Measurements from ENCODE around the gene TAF4. TPM values are rescaled to one million over a fixed set of nuclear protein-coding genes. Genes with fewer than 3 reads are reported as not detected.

The TAF4 gene
- total and polyA plus RNA-seq, 2 of the 13 experiments (the other 11 are each of a cell fraction or from before 2014, with no cell fraction given), result 5.9 to 12.0 TPM

DNA sequence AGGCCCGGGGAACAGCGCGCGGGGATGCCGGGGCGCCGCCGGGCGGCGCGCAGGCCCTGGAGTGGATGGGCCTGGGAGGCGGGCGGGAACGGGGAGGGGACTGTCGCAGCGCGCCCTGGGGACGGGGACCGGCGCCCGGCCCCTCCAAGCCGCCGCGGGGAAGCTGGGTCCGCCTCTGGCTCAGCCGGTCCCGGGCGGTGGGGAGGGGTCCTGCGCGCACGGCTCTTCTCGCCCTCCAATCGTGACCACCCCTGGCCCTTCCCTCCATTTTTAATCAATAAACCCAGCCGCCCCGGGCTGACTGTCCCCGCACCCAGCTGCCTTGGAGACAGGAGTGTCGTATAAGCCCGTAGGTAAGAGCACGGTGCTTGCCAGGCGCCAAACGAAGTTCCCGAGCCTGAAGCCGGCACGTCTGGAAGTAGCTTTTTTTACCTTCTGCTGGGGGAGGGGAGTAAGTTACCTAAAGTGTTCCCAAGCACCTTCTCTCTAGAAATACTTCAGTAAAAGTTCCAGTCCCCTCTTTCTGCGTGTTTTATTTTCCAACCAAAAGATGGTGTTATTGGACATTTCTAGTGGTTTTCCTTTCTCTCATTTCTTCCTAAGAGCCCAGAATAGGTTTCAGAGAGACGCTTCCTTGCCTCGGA is 780 bp upstream of the TAF4 start:
- ATAC-seq, result peak; percentile 60
- POLR2A ChIA-PET, result interaction anchor here (0.7 to 6.2 kb wide), 32 partner anchors 21 to 887 kb away, joined by 3 to 260 read pairs (median 5); partner anchors contain the start of genes LAMA5, LSM14B, MTG2 and PSMA7
- in situ Hi-C loops (cut with HindIII; ENCODE audit: extremely low pct_ligation_motif_present, low pct_unique_long_range_greater_than_20kb) (loop anchor here (5.0 kb wide), 1 partner anchor 56 kb away; the partner anchor contains the start of gene LSM14B), intact Hi-C loops (cut with micrococcal nuclease; ENCODE audit: unreplicated experiment) (loop anchor here (5.0 kb wide), 1 partner anchor 71 kb away; no protein-coding TSS in a partner anchor)
- Histone ChIP-seq H3K4me2 (ENCODE audit: low read depth, low read length) (peak overlapping the region; percentile 92), H3K27ac (ENCODE audit: extremely low read length, insufficient read depth, low read length) (peak overlapping the region; percentile 84), H3K9me3 (ENCODE audit: low read length) (no peaks in the 10 kb centered on the region), H3K36me3 (replicated peaks in 1 of 2; ENCODE audit: control insufficient read depth in 1 of 2, insufficient read depth in 2 of 2, low read length in 2 of 2) (peaks cover 0 to 12% of the 10 kb centered on the region in 2 experiments; a peak in 3 of 5 replicates), H3K4me1 (ENCODE audit: insufficient read depth, low read length) (peaks cover 59% of the 10 kb centered on the region), H2AFZ (ENCODE audit: low read length) (no peak overlapping the region), H3K27me3 (ENCODE audit: control insufficient read depth in 1 of 2, insufficient read depth in 2 of 2, low read length in 2 of 2) (no peaks in the 10 kb centered on the region), H4K20me1 (ENCODE audit: insufficient read depth, low read length) (peaks cover 30% of the 10 kb centered on the region), H3K79me2 (ENCODE audit: insufficient read depth, low read length) (peaks cover 31% of the 10 kb centered on the region), H3K4me3 (replicated peaks in 1 of 3; ENCODE audit: insufficient read depth in 1 of 3, low read depth in 2 of 3, low read length in 3 of 3) (peak overlapping the region; percentile 60 to 81 (median 65)), H3K9ac (ENCODE audit: insufficient read depth, low read depth, low read length) (peak overlapping the region; percentile 88)
- CTCF ChIA-PET (ENCODE audit: low intra/inter-chr PET ratio, low total read pairs), result interaction anchor here (1.4 kb wide), 1 partner anchor 71 kb away, joined by 3 read pairs; no protein-coding TSS in a partner anchor
- TSS peak; percentile 86 for BruUV-seq (replicated peaks)
- WGBS (ENCODE audit: low lambda C conversion rate), result 1% methylated on average over 20 of the region's 47 CpGs
- no peak for FAIRE-seq
- DNase-seq (ENCODE audit: low spot score), result peak; percentile 73
- TF ChIP-seq, protein P1, sequence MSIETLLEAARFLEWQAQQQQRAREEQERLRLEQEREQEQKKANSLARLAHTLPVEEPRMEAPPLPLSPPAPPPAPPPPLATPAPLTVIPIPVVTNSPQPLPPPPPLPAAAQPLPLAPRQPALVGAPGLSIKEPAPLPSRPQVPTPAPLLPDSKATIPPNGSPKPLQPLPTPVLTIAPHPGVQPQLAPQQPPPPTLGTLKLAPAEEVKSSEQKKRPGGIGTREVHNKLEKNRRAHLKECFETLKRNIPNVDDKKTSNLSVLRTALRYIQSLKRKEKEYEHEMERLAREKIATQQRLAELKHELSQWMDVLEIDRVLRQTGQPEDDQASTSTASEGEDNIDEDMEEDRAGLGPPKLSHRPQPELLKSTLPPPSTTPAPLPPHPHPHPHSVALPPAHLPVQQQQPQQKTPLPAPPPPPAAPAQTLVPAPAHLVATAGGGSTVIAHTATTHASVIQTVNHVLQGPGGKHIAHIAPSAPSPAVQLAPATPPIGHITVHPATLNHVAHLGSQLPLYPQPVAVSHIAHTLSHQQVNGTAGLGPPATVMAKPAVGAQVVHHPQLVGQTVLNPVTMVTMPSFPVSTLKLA (IDR thresholded peaks at IDR 0.05), result no peak
- 0 out of 2 replicates have a peak, but pooled peaks have one; percentile 42 for TF ChIP-seq KLF15 (CRISPR knock-in tag; IDR thresholded peaks at IDR 0.05; ENCODE audit: borderline replicate concordance)
- no peak for TF ChIP-seq NFIB (CRISPR knock-in tag; IDR thresholded peaks at IDR 0.05; ENCODE audit: borderline replicate concordance)
- TF ChIP-seq ZNF766 (CRISPR knock-in tag; IDR thresholded peaks at IDR 0.05; ENCODE audit: borderline replicate concordance), result no peak
- TF ChIP-seq, protein P2, sequence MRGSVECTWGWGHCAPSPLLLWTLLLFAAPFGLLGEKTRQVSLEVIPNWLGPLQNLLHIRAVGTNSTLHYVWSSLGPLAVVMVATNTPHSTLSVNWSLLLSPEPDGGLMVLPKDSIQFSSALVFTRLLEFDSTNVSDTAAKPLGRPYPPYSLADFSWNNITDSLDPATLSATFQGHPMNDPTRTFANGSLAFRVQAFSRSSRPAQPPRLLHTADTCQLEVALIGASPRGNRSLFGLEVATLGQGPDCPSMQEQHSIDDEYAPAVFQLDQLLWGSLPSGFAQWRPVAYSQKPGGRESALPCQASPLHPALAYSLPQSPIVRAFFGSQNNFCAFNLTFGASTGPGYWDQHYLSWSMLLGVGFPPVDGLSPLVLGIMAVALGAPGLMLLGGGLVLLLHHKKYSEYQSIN (CRISPR knock-in tag; IDR thresholded peaks at IDR 0.05; ENCODE audit: borderline replicate concordance), result no peak
- TF ChIP-seq, protein P3, sequence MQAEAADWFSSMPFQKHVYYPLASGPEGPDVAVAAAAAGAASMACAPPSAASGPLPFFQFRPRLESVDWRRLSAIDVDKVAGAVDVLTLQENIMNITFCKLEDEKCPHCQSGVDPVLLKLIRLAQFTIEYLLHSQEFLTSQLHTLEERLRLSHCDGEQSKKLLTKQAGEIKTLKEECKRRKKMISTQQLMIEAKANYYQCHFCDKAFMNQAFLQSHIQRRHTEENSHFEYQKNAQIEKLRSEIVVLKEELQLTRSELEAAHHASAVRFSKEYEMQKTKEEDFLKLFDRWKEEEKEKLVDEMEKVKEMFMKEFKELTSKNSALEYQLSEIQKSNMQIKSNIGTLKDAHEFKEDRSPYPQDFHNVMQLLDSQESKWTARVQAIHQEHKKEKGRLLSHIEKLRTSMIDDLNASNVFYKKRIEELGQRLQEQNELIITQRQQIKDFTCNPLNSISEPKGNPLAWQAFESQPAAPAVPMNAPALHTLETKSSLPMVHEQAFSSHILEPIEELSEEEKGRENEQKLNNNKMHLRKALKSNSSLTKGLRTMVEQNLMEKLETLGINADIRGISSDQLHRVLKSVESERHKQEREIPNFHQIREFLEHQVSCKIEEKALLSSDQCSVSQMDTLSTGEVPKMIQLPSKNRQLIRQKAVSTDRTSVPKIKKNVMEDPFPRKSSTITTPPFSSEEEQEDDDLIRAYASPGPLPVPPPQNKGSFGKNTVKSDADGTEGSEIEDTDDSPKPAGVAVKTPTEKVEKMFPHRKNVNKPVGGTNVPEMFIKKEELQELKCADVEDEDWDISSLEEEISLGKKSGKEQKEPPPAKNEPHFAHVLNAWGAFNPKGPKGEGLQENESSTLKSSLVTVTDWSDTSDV (CRISPR knock-in tag; IDR thresholded peaks at IDR 0.05), result 0 out of 2 replicates have a peak, but pooled peaks have one; percentile 63
- no peak for TF ChIP-seq KLF6 (CRISPR knock-in tag; IDR thresholded peaks at IDR 0.05)
- TF ChIP-seq ZEB1 (IDR thresholded peaks at IDR 0.05; ENCODE audit: insufficient replicate concordance, low read depth), result peak; percentile 7
- TF ChIP-seq MTA3 (CRISPR knock-in tag; IDR thresholded peaks at IDR 0.05), result no peak
- TF ChIP-seq, protein P4, sequence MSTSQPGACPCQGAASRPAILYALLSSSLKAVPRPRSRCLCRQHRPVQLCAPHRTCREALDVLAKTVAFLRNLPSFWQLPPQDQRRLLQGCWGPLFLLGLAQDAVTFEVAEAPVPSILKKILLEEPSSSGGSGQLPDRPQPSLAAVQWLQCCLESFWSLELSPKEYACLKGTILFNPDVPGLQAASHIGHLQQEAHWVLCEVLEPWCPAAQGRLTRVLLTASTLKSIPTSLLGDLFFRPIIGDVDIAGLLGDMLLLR (CRISPR knock-in tag; IDR thresholded peaks at IDR 0.05), result no peak
- peak; percentile 58; the same call in 1 of the 2 replicates for TF ChIP-seq ZNF367 (CRISPR knock-in tag; IDR thresholded peaks at IDR 0.05; ENCODE audit: borderline replicate concordance)
- TF ChIP-seq SALL2 (CRISPR knock-in tag; IDR thresholded peaks at IDR 0.05), result peak; percentile 85; the same call in 1 of the 2 replicates
- 0 out of 2 replicates have a peak, but pooled peaks have one; percentile 5 for TF ChIP-seq ZNF441 (CRISPR knock-in tag; IDR thresholded peaks at IDR 0.05; ENCODE audit: borderline replicate concordance)
- TF ChIP-seq HMG20A (CRISPR knock-in tag; IDR thresholded peaks at IDR 0.05; ENCODE audit: borderline replicate concordance), result no peak
- TF ChIP-seq, protein P5, sequence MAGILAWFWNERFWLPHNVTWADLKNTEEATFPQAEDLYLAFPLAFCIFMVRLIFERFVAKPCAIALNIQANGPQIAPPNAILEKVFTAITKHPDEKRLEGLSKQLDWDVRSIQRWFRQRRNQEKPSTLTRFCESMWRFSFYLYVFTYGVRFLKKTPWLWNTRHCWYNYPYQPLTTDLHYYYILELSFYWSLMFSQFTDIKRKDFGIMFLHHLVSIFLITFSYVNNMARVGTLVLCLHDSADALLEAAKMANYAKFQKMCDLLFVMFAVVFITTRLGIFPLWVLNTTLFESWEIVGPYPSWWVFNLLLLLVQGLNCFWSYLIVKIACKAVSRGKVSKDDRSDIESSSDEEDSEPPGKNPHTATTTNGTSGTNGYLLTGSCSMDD (CRISPR knock-in tag; IDR thresholded peaks at IDR 0.05), result no peak

All from HepG2 (cell line).